SK-N-SH (cell line): ENCODE data around the gene IGSF9. TPM values are rescaled to one million over a fixed set of nuclear protein-coding genes. Genes with fewer than 3 reads are reported as not detected.

Experiments
- CTCF ChIA-PET: fragments of 300-600, 350-600 bp; formaldehyde crosslinking; extraction: SDS; loops from one replicate; lab custom pipeline; 2021; lab: Yijun Ruan, JAX
- POLR2A ChIA-PET: fragments of 350-600 bp; sonication (Branson Sonifier 250); formaldehyde crosslinking; extraction: SDS; loops from one replicate; lab custom pipeline; 2020; ENCODE audit warnings: antibody characterized with exemption, inconsistent platforms; lab: Yijun Ruan, JAX
- DNase-seq: peaks from one replicate; pipeline ENCODE4 v3.0.0; 2012
- H2AFZ ChIP-seq: fragments of 200-600 bp; sonication (generic); 2 replicates; pipeline ENCODE4 v1.8.1; 2016; ENCODE audit warnings: antibody characterized with exemption, mild to moderate bottlenecking, low read depth
- H3F3A ChIP-seq: fragments of 200-600 bp; sonication (generic); replicated peaks from 2 replicates; pipeline ENCODE3; 2016; ENCODE audit warnings: antibody characterized with exemption, mild to moderate bottlenecking; ENCODE audit not compliant: insufficient read depth
- H3K27ac ChIP-seq, 2 experiments: fragments of 200-500 bp in 1 of 2; fragments of 200-600 bp in 1 of 2; sonication (Bioruptor generic) in 1 of 2; sonication (generic), shearing (Covaris generic) in 1 of 2; 2 replicates each; pipeline versions ENCODE4 v1.5.1 to v1.6.1; 2014 to 2016; ENCODE audit warnings: low read depth in 2 of 2, inconsistent platforms in 1 of 2, low read length in 1 of 2, mild to moderate bottlenecking in 1 of 2, mixed read lengths in 1 of 2
- H3K27me3 ChIP-seq: fragments of 200-600 bp; sonication (generic), shearing (Covaris generic); 2 replicates; pipeline ENCODE4 v1.6.1; 2016; ENCODE audit warnings: mixed run types; ENCODE audit not compliant: insufficient read depth
- H3K36me3 ChIP-seq, 2 experiments: fragments of 200-500 bp in 1 of 2; fragments of 200-600 bp in 1 of 2; sonication (Bioruptor generic) in 1 of 2; sonication (generic) in 1 of 2; replicated peaks in 1 of 2; 2 replicates each; pipeline versions ENCODE3 to v1.5.1; 2014 to 2016; ENCODE audit warnings: low read length in 1 of 2, mild to moderate bottlenecking in 1 of 2; ENCODE audit not compliant: insufficient read depth in 2 of 2, control insufficient read depth in 1 of 2
- H3K4me1 ChIP-seq, 2 experiments: fragments of 200-500 bp in 1 of 2; fragments of 200-600 bp in 1 of 2; sonication (Bioruptor generic) in 1 of 2; sonication (generic), shearing (Covaris generic) in 1 of 2; 2 replicates each; pipeline versions ENCODE4 v1.5.1 to v1.6.1; 2014 to 2016; ENCODE audit warnings: low read depth in 1 of 2, low read length in 1 of 2, mixed run types in 1 of 2; ENCODE audit not compliant: insufficient read depth in 2 of 2, control insufficient read depth in 1 of 2
- H3K4me2 ChIP-seq: fragments of 200-600 bp; sonication (generic), shearing (Covaris generic); 2 replicates; pipeline ENCODE4 v1.6.1; 2017; ENCODE audit warnings: mixed run types
- H3K4me3 ChIP-seq, 2 experiments: fragments of 200-500 bp in 1 of 2; fragments of 200-600 bp in 1 of 2; sonication (Bioruptor generic) in 1 of 2; sonication (generic), shearing (Covaris generic) in 1 of 2; 2 replicates each; pipeline versions ENCODE4 v1.5.1 to v1.8.1; 2014 to 2016; ENCODE audit warnings: low read depth in 2 of 2, inconsistent platforms in 1 of 2, low read length in 1 of 2, mild to moderate bottlenecking in 1 of 2, mixed read lengths in 1 of 2, moderate library complexity in 1 of 2
- H3K79me2 ChIP-seq: fragments of 200-600 bp; sonication (generic); 2 replicates; pipeline ENCODE4 v1.8.1; 2017; ENCODE audit warnings: mild to moderate bottlenecking; ENCODE audit not compliant: insufficient read depth
- H3K9ac ChIP-seq: fragments of 200-600 bp; sonication (generic); 2 replicates; pipeline ENCODE4 v1.6.1; 2017; ENCODE audit warnings: mixed run types
- H3K9me2 ChIP-seq: fragments of 200-600 bp; sonication (generic); 2 replicates; pipeline ENCODE4 v1.6.1; 2017; ENCODE audit warnings: mixed run types
- H3K9me3 ChIP-seq: fragments of 200-600 bp; sonication (generic); 2 replicates; pipeline ENCODE4 v1.6.1; 2017; ENCODE audit warnings: mixed run types, mild to moderate bottlenecking, moderate library complexity
- H4K20me1 ChIP-seq: fragments of 200-600 bp; sonication (generic); 2 replicates; pipeline ENCODE4 v1.6.1; 2017; ENCODE audit warnings: mild to moderate bottlenecking, mixed run types; ENCODE audit not compliant: insufficient read depth
- CHD2 ChIP-seq: fragments of 150-350 bp; IDR thresholded peaks from 2 replicates; pipeline ENCODE4 v1.6.1; 2018; ENCODE audit warnings: low read length; ENCODE audit not compliant: partially characterized antibody
- CTCF ChIP-seq: fragments of 200-600 bp; sonication (generic); IDR thresholded peaks from 2 replicates; pipeline ENCODE4 v1.6.1; 2017; ENCODE audit warnings: antibody characterized with exemption, mild to moderate bottlenecking, moderate library complexity
- EP300 ChIP-seq, 2 experiments: IDR thresholded peaks; 2 replicates each; pipeline versions ENCODE4 v1.4.0 to v1.6.1; 2012; ENCODE audit warnings: borderline replicate concordance in 1 of 2, low read depth in 1 of 2, low read length in 1 of 2
- FOSL2 ChIP-seq: IDR thresholded peaks from 2 replicates; pipeline ENCODE4 v1.4.0; 2012; ENCODE audit warnings: low read depth, mild to moderate bottlenecking, moderate library complexity, borderline replicate concordance
- FOXJ3 ChIP-seq: sonication (generic); formaldehyde crosslinking; IDR thresholded peaks from 2 replicates; pipeline ENCODE4 v1.5.1; 2020; ENCODE audit warnings: mild to moderate bottlenecking, missing genetic modification reagents
- GABPA ChIP-seq: IDR thresholded peaks from 2 replicates; pipeline ENCODE4 v1.4.0; 2012; ENCODE audit warnings: low read depth, mild to moderate bottlenecking
- IRF3 ChIP-seq: fragments of 150-350 bp; IDR thresholded peaks from 2 replicates; pipeline ENCODE4 v1.6.1; 2016; ENCODE audit warnings: mild to moderate bottlenecking, low read depth, low read length
- JUND ChIP-seq: IDR thresholded peaks from 2 replicates; pipeline ENCODE4 v1.4.0; 2012
- MEF2A ChIP-seq: IDR thresholded peaks from 2 replicates; pipeline ENCODE4 v1.4.0; 2012; ENCODE audit warnings: low read depth, borderline replicate concordance
- NFIC ChIP-seq: IDR thresholded peaks from 2 replicates; pipeline ENCODE4 v1.4.0; 2012; ENCODE audit warnings: borderline replicate concordance
- NRF1 ChIP-seq: IDR thresholded peaks from 2 replicates; pipeline ENCODE4 v1.6.1; 2012; ENCODE audit warnings: low read depth, mild to moderate bottlenecking, low read length
- PBX3 ChIP-seq: IDR thresholded peaks from 2 replicates; pipeline ENCODE4; 2012
- RAD21 ChIP-seq: IDR thresholded peaks from 2 replicates; pipeline ENCODE4 v1.6.1; 2012; ENCODE audit warnings: mild to moderate bottlenecking, low read length
- RFX5 ChIP-seq: IDR thresholded peaks from 2 replicates; pipeline ENCODE4 v1.6.1; 2012; ENCODE audit warnings: mild to moderate bottlenecking, improper control_type of control experiment, low read length
- RXRA ChIP-seq: IDR thresholded peaks from 2 replicates; pipeline ENCODE4 v1.4.0; 2012; ENCODE audit warnings: low read depth, mild to moderate bottlenecking, borderline replicate concordance
- SMC3 ChIP-seq: IDR thresholded peaks from 2 replicates; pipeline ENCODE4 v1.6.1; 2012; ENCODE audit warnings: low read depth, low read length, improper control_type of control experiment
- TAF1 ChIP-seq: IDR thresholded peaks from 2 replicates; pipeline ENCODE4 v1.6.1; 2012; ENCODE audit warnings: low read depth, mild to moderate bottlenecking, low read length, moderate library complexity, borderline replicate concordance
- TEAD4 ChIP-seq: IDR thresholded peaks from 2 replicates; pipeline ENCODE4 v1.4.0; 2012; ENCODE audit warnings: mild to moderate bottlenecking, borderline replicate concordance; ENCODE audit not compliant: insufficient read depth
- USF1 ChIP-seq: IDR thresholded peaks from 2 replicates; pipeline ENCODE4 v1.4.0; 2012; ENCODE audit warnings: low read depth, borderline replicate concordance
- WGBS: methylation state at CpG from one replicate; pipeline ENCODE4 v1.1.6; 2017; ENCODE audit warnings: low lambda C conversion rate; 5-methylcytosine and 5-hydroxymethylcytosine counted together
- polyA plus RNA-seq, 3 experiments: library from polyadenylated mRNA; depleted of rRNA; stranded (reverse); fragments of >200 nt; gene quantifications; 2 replicates each; pipeline ENCODE4 v1.2.3, GENCODE V29; 2012

IGSF9 gene
- polyA plus RNA-seq, 1 of the 3 experiments (the other 2 are of a cell fraction): 2.4 TPM

- no peak for TF ChIP-seq FOXJ3 (CRISPR knock-in tag)
- TF ChIP-seq NRF1: no peak
- TF ChIP-seq, all 33 proteins: peak for 0
Observed at GRCh38 chr1:159957824-159958268, 12.4 kb upstream of the IGSF9 start (continued).

- ChIA-PET POLR2A (no interaction called here), CTCF (interaction anchor here (3.7 to 13.1 kb wide), 3 partner anchors 10 to 51 kb away, joined by 18 to 100 read pairs (median 20); partner anchors contain the start of gene IGSF9)
- no peak overlapping the region for H3K27ac ChIP-seq
- WGBS: 61% methylated on average over 3 of the region's 3 CpGs
- H3K27me3 ChIP-seq: no peaks in the 10 kb centered on the region
- H3F3A ChIP-seq: no peaks in the 10 kb centered on the region
- no peaks in the 10 kb centered on the region for H3K9me2 ChIP-seq
- no peak for DNase-seq
- no peaks in the 10 kb centered on the region for H4K20me1 ChIP-seq
- TF ChIP-seq RAD21 (no peak), SMC3 (no peak), PBX3 (no peak), RFX5 (no peak), FOXJ3 (CRISPR knock-in tag) (no peak), RXRA (no peak), NFIC (no peak), TAF1 (no peak), IRF3 (no peak), TEAD4 (no peak), EP300 (IDR thresholded peaks at IDR 0.05; ENCODE audit: borderline replicate concordance in 1 of 2, low read depth in 1 of 2, low read length in 1 of 2) (no peak), MEF2A (no peak), CHD2 (no peak), USF1 (no peak), JUND (no peak), CTCF (no peak), FOSL2 (no peak), GABPA (no peak), NRF1 (no peak)
- H3K9ac ChIP-seq: no peak overlapping the region
- no peaks in the 10 kb centered on the region for H3K36me3 ChIP-seq
- no peaks in the 10 kb centered on the region for H3K79me2 ChIP-seq
- H3K4me1 ChIP-seq: no peaks in the 10 kb centered on the region
- H3K4me2 ChIP-seq: no peak overlapping the region
- H3K9me3 ChIP-seq: no peaks in the 10 kb centered on the region
- H3K4me3 ChIP-seq: no peak overlapping the region
- H2AFZ ChIP-seq: no peak overlapping the region
Observed at GRCh38 chr1:159955456-159955855, 10.0 kb upstream of the IGSF9 start.
